ENCODE measurements around the gene TBCB. TPM values are rescaled to one million over a fixed set of nuclear protein-coding genes. Genes with fewer than 3 reads are reported as not detected.

The TBCB gene
- total RNA-seq, 1 donor from 2014 or later, result 206 TPM

DNA sequence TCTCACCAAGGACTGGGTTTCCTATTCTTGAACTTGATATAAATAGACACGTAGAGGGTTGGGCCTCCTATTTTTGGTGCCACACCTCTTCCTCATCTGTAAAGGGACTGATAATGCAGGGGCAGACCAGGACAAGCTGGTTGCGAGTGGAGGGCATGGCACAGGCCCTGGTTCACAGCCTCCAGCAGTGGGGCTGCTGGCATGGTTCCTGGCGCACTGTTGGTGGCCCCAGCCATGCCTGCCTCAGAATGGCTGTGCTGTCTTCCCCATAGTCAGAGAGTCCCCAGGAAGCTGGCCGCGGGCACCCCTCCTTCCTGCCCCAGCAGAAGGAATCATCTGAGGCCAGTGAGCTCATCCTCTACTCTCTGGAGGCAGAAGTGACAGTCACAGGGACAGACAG, 14.8 kb upstream of the TBCB start:
- Mint-ChIP-seq H3K4me1 (ENCODE audit: unreplicated experiment) (peaks cover 4% of the 10 kb centered on the region), H3K9me3 (ENCODE audit: unreplicated experiment) (no peaks in the 10 kb centered on the region), H3K27me3 (ENCODE audit: unreplicated experiment) (peaks cover 9% of the 10 kb centered on the region), H3K36me3 (ENCODE audit: low read depth, unreplicated experiment) (peaks cover 13% of the 10 kb centered on the region), H3K27ac (ENCODE audit: unreplicated experiment) (no peak overlapping the region), H3K4me3 (ENCODE audit: unreplicated experiment) (no peak overlapping the region)
- no peak for TF ChIP-seq CTCF (IDR thresholded peaks at IDR 0.05; ENCODE audit: unreplicated experiment)
- DNase-seq (ENCODE audit: low spot score), result no peak

GRCh38 chr19:36101550-36102327, 13.5 kb upstream of the TBCB start:
- no peak overlapping the region for H3K4me3 Mint-ChIP-seq (ENCODE audit: unreplicated experiment)
- peaks cover 2% of the 10 kb centered on the region for H3K4me1 Mint-ChIP-seq (ENCODE audit: unreplicated experiment)
- H3K36me3 Mint-ChIP-seq (ENCODE audit: low read depth, unreplicated experiment), result peaks cover 13% of the 10 kb centered on the region
- DNase-seq (ENCODE audit: low spot score), result no peak
- H3K27ac Mint-ChIP-seq (ENCODE audit: unreplicated experiment), result no peak overlapping the region
- no peak for TF ChIP-seq CTCF (IDR thresholded peaks at IDR 0.05; ENCODE audit: unreplicated experiment)
- no peaks in the 10 kb centered on the region for H3K9me3 Mint-ChIP-seq (ENCODE audit: unreplicated experiment)
- H3K27me3 Mint-ChIP-seq (ENCODE audit: unreplicated experiment), result peaks cover 7% of the 10 kb centered on the region

DNA sequence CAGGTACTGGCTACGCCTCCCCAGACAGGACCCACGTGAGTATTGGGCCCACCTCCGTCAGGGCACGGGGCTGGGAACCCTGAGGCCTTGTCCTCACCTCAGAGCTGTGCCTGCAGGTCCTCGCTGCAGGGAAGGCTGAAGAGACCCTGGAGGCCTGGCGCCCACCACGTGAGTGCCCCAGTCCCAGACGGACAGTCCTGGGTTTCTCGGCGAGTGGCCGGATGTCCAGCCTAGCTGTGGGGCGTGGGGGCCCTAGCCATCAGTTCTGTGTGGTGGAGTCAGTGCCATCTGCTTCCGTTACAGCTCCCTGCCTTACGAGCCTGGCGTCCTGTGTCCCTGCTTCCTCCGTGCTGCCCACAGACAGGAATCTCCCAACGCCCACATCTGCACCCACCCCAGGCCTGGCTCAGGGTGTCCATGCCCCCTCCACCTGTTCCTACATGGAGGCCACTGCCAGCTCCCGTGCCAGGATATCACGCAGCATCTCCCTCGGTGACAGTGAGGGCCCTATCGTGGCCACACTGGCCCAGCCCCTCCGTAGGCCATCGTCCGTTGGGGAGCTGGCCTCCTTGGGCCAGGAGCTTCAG, 12.1 kb upstream of the TBCB start:
- H3K27me3 Mint-ChIP-seq (ENCODE audit: unreplicated experiment), result peaks cover 4% of the 10 kb centered on the region
- no peaks in the 10 kb centered on the region for H3K9me3 Mint-ChIP-seq (ENCODE audit: unreplicated experiment)
- no peak for TF ChIP-seq CTCF (IDR thresholded peaks at IDR 0.05; ENCODE audit: unreplicated experiment)
- DNase-seq (ENCODE audit: low spot score), result no peak
- no peak overlapping the region for H3K27ac Mint-ChIP-seq (ENCODE audit: unreplicated experiment)
- H3K36me3 Mint-ChIP-seq (ENCODE audit: low read depth, unreplicated experiment), result peaks cover 13% of the 10 kb centered on the region
- H3K4me3 Mint-ChIP-seq (ENCODE audit: unreplicated experiment), result peak overlapping the region; percentile 60
- no peaks in the 10 kb centered on the region for H3K4me1 Mint-ChIP-seq (ENCODE audit: unreplicated experiment)

DNA sequence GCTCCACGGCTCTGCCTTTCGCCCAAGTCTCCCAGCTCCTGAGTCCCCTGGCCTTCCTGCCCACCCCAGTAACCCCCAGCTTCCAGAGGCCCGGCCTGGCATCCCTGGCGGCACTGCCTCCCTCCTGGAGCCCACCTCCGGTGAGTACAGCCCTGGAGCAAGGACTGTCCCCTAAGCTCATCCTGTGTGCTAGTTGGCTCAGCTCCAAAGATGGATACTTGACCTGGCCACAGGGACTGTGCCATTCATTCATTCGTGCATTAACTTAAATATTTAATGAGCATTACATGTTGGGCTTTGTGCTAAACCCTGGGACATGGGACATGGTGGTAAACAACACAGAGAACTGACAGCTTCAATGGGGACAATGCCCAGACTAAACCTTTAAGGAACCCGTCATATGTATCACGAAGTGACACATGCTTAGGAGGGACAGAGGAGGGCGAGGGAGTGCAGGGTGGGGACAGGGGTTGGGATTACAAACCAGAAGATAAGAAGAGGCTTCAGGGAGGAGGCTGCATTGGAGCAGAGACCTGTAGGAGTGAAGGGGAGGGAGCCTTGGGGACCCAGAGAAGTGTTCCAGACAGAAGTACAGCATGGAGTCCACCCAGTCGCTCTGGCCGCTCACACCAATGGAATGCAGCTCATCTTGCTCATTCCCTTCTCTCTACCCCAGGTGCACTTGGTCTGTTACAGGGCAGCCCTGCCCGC, 11.3 kb upstream of the TBCB start:
- no peak for TF ChIP-seq CTCF (IDR thresholded peaks at IDR 0.05; ENCODE audit: unreplicated experiment)
- H3K27me3 Mint-ChIP-seq (ENCODE audit: unreplicated experiment), result peaks cover 4% of the 10 kb centered on the region

More for the DNA sequence above, 11.3 kb upstream of the TBCB start:
- Mint-ChIP-seq H3K36me3 (ENCODE audit: low read depth, unreplicated experiment) (peaks cover 8% of the 10 kb centered on the region), H3K4me3 (ENCODE audit: unreplicated experiment) (no peak overlapping the region), H3K27ac (ENCODE audit: unreplicated experiment) (no peak overlapping the region), H3K4me1 (ENCODE audit: unreplicated experiment) (no peaks in the 10 kb centered on the region), H3K9me3 (ENCODE audit: unreplicated experiment) (no peaks in the 10 kb centered on the region)
- DNase-seq (ENCODE audit: low spot score), result no peak

Measured in endothelial cell (in vitro differentiated cells).